HL-60/S4 (cell line): ENCODE results near the gene PDLIM7.

ENCODE experiments used
- in situ Hi-C: fragments of 300-500 bp; cut with MboI; formaldehyde crosslinking; loops from 2 replicates; pipeline ENCODE4 v1.14.3; 2022; ENCODE audit warnings: low sequenced_read_pairs

PDLIM7 gene

DNA sequence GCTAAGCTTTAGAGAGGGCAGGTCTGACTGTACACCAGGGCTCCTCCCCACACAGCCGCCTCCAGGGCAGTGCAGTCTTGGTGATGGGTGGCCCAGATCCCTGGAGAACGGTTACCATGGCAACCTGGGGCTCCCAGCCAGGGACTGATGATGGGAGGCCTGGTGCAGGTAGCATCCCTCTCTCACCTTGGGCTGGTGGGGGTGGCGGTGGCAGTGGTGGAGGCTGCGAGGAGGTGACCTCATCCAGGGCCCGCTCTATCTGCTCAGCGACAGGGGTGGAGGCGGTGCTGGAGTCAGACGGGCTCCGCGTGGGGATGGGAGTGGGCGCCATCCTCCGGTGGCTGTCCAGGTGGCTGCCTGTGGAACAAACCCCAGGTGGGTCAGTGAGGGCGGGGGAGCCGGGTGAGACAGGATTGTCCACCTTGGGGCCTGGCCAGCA is 38.5 kb downstream of the PDLIM7 start:
- in situ Hi-C loops: no loop called here

DNA sequence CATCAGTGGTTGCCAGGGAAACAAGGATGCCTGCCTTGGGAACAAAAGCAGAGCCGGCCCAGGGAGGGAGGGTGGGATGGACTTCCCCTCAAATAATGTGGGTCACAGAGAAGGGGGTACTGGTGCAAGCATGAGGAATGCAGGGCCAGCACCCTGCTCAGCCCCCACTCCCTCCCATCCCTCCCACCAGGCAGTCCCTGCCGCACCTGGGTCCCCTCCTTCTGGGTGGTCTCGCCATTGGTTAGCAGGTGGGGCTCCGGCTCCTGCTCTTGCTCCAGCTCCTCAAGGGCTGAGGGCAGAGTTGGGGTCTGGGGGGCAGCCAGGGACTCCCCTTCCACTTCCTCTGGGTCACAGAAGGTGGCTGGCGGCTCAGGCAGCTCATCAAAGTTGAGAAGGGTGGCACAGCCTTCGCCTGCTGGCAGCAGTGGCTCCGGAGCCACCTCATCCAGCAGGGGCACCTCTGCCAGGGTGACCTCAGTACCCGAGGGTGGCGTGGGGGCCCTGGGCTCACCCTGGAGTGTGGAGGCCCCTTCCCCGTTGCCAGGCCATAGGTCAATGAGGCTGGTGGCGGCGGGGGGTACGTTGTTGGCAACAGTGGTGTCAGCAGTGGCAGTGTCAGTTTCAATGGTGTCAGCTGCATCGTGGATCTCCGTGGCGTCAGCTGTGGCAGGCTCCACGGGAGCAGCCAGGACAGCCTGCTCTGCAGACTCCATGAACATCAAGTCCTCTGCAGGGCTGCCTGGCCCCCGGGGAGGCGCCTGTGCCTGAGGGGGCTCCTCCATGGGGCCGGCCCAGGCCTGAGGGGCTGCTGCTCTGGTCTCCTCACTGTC is 39.3 kb downstream of the PDLIM7 start:
- in situ Hi-C loops: no loop called here

GRCh38 chr5:177456976-177457851 is 40.2 kb downstream of the PDLIM7 start:
- in situ Hi-C loops: no loop called here

DNA sequence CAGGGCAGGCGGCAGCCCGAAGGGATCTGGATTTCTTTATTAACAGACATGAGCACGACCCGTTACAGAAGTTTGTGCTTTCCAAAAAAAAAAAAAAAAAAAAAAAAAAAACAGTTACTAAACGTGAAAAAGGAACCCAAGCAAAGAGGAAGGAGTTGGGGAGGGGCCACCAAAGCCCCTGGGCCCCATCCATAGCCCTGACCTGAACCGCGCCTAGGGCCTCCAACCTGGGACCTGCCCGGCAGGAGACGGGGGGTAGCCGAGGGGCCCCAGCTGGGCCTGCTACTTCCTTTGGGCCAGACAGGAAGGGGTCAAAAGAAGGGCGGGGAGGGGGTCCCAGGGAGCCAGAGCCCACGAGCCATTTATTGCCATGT is 40.8 kb downstream of the PDLIM7 start:
- in situ Hi-C loops: no loop called here

GRCh38 chr5:177455661-177456590 is 41.5 kb downstream of the PDLIM7 start:
- in situ Hi-C loops: no loop called here

DNA sequence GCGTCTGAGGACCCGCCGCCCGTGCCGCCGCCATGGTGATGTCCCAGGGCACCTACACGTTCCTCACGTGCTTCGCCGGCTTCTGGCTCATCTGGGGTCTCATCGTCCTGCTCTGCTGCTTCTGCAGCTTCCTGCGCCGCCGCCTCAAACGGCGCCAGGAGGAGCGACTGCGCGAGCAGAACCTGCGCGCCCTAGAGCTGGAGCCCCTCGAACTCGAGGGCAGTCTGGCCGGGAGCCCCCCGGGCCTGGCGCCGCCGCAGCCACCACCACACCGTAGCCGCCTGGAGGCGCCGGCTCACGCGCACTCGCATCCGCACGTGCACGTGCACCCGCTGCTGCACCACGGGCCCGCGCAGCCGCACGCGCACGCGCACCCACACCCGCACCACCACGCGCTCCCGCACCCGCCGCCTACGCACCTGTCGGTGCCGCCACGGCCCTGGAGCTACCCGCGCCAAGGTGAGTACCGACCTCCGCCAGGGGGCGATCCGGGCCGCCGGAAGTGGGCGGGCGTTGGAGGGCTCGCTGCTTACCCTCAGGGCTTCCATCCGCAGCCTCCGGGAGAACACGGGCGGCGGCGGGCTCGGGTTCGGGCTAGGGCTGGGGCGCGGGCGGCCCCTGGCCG is 42.3 kb downstream of the PDLIM7 start:
- in situ Hi-C loops: no loop called here

DNA sequence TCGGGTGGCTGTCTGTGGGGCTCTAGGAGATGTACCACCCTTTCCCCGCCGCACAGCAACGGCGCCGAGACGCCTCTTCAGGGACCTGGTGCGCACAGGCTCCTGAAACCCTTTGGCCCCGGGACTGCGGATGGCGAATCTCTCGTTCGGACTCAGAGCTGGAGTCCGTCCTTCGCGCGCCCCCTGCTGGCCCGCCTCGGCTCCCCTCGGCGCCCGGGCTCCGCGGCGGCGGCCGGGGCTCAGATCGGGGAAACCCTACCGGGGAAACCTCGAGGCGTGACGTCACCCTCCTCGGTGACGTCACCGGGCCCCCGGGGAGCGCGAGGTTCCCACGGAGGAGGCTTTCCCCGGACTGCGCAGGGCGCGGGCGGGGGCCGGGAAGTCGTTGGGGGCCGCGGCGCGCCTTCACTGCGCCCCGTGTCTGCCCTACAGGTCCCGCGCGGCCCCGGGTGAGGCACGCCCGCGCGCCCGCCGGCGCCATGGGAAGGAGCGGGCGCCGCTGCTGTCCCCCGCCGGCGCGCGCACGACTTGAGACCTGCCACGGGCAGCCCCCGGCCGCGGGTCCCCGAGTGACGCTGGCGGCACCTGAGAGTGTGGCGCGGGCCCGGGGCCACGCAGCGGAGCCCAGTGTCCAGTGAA is 42.9 kb downstream of the PDLIM7 start:
- in situ Hi-C loops: loop anchor here (5.0 kb wide), 1 partner anchor 62 kb away; no protein-coding TSS in a partner anchor

GRCh38 chr5:177453852-177454396 is 43.5 kb downstream of the PDLIM7 start:
- in situ Hi-C loops: loop anchor here (5.0 kb wide), 1 partner anchor 62 kb away; no protein-coding TSS in a partner anchor

GRCh38 chr5:177452688-177453638 is 44.4 kb downstream of the PDLIM7 start:
- in situ Hi-C loops: loop anchor here (5.0 kb wide), 1 partner anchor 61 kb away; no protein-coding TSS in a partner anchor

GRCh38 chr5:177450667-177451424 is 46.6 kb downstream of the PDLIM7 start:
- in situ Hi-C loops: loop anchor here (5.0 kb wide), 1 partner anchor 59 kb away; no protein-coding TSS in a partner anchor

- in situ Hi-C loops: loop anchor here (5.0 kb wide), 1 partner anchor 57 kb away; no protein-coding TSS in a partner anchor
Measured at GRCh38 chr5:177449140-177450061, 48.0 kb downstream of the PDLIM7 start.

- in situ Hi-C loops: no loop called here
Measured at GRCh38 chr5:177448244-177448950, 49.0 kb downstream of the PDLIM7 start.

DNA sequence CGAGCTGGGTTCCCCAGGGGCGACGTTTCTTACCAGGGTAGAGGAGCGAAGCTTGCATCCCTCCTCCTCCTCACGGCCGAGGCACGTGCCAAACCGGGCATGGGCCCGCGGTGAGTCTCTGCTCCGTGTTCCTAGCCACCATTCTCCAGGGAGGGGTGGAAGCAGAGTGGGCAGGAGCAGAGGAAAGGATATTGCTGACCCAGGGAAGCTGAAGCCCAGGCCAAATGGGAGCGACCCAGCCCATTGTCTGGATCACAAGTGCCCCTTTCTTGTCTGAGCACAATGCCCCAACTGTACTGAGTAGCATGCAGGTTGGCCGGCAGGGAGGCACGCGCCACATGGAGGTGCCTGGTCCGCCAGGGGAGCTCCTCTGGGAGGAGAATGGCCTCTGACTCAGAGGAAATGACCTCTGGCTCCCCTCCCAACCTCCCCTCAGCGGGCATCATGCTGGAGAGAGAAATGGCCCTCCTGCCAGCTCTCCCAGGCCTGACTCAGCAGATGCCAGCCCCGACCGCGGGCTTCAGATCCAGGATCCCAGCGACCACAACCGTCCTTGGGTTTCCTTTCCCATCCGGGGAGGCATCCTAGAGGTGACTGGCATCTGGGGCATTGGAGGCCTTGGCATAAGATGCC is 49.7 kb downstream of the PDLIM7 start:
- in situ Hi-C loops: no loop called here

DNA sequence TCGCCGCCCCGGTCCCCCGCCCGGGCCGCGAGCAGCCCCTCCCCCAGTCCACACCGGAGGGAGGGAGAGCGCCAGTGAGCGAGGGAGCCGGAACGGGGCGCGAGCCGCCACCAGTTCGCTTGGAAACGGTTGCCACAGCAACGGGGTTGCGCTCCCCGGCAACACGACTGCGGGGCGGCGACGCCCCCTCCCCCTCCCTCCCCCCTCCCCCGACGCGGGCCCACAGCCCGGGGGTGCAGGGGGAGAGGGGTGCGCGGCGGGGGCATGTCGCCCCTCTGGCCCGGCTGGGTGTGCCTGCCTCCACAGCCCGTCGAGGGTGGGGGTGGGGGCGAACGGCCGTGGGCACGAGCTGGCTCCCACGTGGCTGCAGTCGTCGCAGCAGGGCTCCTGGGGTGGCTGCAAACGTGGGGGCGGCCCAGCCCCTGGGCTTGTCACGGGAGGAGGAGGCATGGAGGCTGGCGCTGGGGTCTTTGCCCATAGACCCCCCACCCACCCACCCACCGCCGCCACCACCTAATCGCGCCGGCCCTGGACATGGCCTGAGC is 50.3 kb downstream of the PDLIM7 start:
- in situ Hi-C loops: no loop called here
